ENCODE results near the gene METTL8. TPM values are rescaled to one million over a fixed set of nuclear protein-coding genes. Genes with fewer than 3 reads are reported as not detected.
"Not testable (repeated sequence)": the region's sequence is repeated elsewhere in the genome, so short reads cannot be mapped to it uniquely, and the experiment has no call there.

METTL8 gene
- polyA plus RNA-seq, 4 donors: 11.8 to 17.2 (median 15.4) TPM

DNA sequence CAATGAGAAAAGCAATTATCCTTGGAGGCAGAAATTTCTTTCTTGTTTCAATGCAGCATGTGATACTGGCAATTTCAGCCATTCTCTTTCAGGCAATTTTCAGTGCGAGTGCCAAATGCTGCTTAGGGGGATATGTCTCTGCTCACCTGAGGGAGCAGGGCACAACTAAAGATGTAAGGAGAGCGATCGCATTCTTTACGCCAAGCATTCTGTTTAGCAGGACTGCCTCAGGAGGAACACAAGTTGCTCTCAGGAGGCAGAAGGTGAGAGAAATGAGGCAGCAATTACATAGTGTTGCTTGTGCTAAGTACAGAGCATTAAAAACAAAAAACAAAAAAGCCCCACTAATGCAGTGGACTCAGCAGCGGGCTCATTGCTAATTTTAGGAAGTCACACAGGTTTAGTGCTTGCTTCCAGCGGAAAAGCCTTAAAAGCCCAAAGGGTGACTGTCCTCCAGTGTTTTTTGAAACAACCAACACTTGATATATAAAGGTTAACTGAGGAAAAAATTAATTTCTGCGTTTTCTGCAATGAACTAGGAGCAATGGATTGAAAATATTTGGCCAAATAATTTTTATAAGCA lies 116.9 kb downstream of the METTL8 start:
- no peak for DNase-seq (ENCODE audit: low read depth in 4 of 4, low spot score in 3 of 4)

DNA sequence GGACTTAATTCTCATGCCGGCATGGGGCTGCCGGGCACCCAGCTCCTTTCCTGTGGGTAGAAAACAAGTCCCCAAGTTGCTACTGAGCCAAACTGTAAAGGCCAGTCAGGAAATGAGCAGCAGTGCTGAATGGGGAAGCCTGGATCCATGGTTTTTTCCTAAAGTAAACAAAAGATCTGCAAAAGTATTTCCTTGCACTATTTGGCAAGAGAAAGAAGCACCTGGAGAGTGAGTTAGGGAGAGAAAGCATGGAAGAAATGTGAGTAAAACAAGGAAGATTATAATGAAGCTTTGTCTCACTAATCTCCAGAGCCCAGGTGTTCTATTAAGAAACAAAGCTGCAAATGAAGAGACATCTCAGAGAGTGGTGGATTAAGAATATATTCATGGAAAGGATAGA lies 117.6 kb downstream of the METTL8 start:
- DNase-seq (ENCODE audit: low read depth in 4 of 4, low spot score in 3 of 4): no peak

DNA sequence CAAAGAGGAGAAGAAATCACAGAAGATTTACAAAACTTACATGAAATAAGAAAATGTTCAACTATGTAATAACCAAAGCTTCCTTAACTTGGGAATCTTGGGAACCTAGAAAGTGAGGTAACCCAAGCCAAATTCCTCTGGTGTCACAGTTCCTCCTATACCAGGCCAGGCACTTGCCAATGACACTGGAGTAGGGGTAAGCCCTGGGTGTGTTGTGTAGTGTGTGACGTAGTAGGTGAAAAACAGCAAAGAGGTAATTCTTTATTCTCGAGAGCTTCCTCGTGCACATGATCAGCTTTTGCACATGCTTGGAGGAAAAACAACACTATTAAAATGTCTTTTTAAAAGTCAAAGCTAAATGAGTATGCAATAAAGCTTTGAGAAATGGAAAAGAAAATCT lies 118.0 kb downstream of the METTL8 start:
- DNase-seq (ENCODE audit: low read depth in 4 of 4, low spot score in 3 of 4): no peak

DNA sequence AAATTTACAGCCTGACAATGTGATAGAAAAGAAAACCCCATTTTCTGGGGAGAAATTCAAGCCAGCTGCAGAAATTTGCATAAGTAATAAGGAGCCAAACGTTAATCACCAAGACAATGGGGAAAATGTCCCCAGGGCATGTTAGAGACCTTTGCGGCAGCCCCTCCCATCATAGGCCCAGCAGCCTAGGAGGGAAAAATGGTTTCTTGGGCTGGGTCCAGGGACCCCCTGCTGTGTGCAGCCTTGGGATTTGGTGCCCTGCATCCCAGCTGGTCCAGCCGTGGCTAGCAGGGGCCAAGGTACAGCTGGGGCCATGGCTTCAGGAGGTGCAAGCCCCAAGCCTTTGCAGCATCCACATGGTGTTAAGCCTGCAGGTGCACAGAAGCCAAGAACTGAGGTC lies 121.6 kb downstream of the METTL8 start:
- DNase-seq (ENCODE audit: low read depth in 4 of 4, low spot score in 3 of 4): not testable (repeated sequence)

DNA sequence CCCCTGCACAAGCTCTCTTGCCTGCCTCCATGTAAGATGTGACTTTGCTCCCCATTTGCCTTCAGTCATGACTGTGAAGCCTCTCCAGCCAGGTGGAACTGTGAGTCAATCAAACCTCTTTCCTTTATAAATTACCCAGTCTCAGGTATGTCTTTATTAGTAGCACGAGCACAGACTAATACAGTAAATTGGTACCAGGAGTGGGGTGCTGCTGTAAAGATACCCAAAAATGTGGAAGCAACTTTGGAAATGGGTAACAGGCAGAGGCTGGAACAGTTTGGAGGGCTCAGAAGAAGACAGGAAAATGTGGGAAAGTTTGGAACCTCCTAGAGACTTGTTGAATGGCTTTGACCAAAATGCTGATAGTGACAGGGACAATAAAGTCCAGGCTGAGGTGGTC lies 122.2 kb downstream of the METTL8 start:
- DNase-seq (ENCODE audit: low read depth in 4 of 4, low spot score in 3 of 4): not testable (repeated sequence)

DNA sequence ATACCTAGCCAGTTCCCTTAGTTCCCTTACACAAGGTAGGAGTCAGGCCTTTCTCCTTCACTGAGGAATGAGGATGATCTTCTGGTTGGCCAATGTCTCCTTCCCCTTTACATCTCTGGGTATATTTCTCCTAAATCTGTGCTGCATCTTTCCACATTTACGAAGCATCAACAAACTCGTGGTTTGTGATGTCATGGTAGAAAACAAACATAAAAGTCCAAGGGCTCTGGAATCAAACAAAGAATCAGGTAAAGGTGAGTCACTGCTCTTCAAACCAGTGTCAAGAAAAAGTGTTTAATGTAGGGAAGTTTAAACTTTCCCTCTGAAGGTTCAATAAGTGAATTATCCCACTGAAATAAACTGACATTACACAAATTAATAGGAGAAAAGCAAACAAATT lies 122.9 kb downstream of the METTL8 start:
- no peak for DNase-seq (ENCODE audit: low read depth in 4 of 4, low spot score in 3 of 4)

DNA sequence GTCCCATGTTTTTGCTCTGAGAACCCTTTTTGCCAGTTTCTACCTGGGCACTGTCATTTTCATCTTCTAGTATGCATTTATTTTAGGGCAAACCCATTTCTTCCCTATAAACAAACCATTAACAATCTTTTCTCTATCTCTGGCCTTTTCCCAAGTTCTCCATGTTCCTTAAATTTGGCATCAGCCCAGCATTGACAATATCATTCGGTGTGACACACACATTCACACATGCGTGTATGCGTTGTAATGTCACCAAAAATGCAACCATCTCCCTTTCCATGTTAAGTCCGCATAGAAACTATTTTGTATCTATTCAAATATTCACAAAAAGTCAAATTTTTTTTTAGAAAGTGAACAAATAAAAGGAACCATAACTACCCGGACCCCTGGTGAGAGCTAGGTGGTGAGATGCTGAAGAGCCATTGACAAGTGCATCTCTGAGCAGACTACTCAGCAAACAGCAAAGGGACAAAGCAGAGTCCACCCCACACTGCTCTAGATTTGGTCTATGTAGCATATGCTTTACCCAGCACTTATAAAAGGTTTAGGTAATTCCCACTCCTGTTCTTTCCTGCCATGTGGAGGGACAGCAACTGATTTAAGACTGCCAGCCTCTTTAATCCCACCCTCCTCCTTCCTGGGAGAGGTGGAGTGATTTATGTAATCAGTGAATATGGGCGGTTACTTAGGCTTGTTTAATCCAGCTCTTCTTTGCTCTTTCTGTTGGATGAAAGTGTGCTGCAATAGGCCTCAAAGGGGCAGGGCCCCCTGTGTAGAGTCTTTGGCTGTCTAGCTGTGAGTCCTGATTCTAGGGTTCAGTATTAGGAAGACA lies 124.1 kb downstream of the METTL8 start:
- no peak for DNase-seq (ENCODE audit: low read depth in 4 of 4, low spot score in 3 of 4)

DNA sequence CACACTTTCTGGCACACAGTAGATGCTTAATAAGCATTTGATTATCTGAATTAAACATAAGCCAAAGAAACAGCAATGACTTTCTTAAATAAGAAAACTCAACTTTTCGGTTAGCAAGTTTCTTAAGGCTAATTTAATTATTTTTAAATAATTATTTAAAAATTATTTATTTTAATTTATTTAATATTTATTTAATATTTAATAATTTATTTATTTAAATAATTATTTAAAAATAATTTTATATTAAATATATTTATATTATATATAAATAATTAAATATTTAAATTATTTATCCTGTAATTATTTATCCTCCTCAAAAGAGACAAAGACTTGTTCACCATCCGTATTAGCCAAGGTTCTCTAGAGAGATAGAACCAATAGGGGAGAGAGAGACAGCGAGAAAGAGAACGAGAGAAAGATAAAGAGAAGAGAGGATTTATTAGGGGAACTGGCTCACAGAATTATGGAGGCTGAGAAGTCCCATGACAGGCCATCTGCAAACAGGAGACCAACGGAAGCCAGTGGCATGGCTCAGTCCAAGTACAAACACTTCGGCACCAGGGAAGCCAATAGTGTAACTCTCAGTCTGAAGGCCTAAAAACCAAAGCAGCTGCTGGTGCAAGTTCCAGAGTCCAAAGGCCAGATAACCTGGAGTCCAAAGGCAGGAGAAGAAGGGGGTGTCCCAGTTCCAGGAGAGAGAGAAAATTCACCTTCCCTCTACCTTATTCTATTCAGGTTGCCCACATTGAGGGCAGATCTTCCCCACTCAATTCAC lies 125.3 kb downstream of the METTL8 start:
- DNase-seq (ENCODE audit: low read depth in 4 of 4, low spot score in 3 of 4): no peak

DNA sequence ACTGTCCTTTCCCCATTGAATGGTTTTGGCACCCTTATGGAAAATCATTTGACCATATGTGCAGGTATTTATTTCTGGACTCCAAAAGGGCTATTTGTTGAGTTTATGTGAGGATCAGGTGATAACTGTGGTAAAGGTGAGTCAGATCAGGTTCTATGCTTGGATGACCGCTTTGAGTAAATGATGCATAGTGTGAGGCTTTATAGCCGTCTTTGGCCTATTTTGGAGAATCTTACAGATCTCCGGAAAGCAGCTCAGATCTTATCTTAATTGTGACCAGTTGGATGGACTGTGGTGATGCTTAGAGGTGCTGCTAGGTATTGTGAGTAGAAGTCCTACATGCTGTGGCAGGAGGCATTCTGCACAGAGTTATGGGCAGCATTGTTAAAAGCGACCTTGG lies 126.2 kb downstream of the METTL8 start:
- DNase-seq (ENCODE audit: low read depth in 4 of 4, low spot score in 3 of 4): no peak

DNA sequence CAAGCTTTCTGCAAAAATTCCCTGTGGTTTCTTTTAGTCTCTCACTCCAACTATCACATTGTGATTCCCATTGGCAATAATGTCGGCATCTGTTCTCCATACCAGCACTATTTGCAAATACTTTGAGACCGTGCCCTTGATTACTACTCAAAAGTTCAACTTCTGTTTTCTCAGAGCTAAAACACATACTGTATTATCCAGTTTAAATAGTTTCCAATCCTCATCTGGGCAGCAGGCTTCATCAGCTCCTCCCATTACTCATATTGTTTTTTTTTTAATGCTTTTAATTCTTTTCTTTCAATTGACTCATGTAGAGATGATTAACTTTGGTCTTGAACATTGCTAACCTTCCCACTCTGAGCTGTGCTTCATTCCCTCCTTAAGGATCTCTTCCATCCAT lies 135.8 kb downstream of the METTL8 start:
- no peak for DNase-seq (ENCODE audit: low read depth in 4 of 4, low spot score in 3 of 4)

DNA sequence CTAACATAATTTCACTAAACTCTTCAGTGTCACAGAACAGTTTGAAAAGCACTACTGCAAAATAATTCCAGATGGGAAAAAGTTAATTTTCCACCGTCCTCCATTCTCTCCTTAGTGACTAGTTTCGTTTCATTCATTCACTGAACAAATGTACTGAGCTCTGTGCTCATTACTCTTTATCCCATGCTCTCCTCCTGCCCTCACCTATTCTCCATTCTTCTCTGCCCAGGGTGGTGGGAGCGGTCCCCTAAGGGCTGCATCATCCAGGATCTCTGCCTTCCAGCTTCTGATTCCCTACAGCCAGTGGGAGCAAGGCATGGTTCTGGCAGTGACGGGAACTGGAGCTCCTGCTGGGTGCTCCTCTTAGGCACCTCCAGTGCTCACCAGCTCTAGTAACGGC lies 139.2 kb downstream of the METTL8 start:
- no peak for DNase-seq (ENCODE audit: low read depth in 4 of 4, low spot score in 3 of 4)

DNA sequence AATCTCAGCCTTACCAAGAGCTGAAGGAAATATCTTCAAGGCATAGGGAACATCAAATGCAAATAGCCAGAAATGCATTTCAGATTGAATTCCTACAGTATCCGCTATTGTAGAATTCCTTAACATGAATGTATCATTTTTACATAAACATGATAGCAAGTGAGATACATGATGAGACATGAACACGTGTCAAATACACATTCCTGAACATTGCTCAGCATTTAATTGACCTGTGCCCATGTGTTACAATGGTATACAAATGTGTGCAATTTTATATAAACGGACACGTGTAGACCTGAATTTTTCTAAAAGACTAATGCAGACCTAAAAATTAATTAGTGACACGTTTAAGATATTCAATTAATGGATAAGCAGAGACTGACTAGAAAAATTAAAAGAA lies 140.1 kb downstream of the METTL8 start:
- no peak for DNase-seq (ENCODE audit: low read depth in 4 of 4, low spot score in 3 of 4)

DNA sequence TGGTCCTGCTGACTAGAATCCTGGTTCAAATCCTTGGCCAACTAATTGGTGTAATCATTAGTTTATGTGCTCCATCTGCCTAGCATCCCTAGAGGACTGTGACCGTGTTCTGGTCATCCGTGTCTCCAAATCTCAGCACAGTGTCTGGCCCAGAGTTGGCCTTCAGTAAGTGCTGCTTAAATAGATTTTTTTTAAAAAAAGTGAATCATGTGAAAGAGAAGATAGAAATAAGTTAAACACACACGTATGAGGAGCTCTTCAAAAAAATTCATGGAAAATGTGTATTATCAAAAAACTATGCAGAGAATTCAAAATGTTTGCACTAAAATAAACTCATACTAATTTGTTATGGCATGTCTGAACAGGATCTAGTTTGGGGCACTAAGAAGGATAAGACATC lies 143.8 kb downstream of the METTL8 start:
- no peak for DNase-seq (ENCODE audit: low read depth in 4 of 4, low spot score in 3 of 4)

DNA sequence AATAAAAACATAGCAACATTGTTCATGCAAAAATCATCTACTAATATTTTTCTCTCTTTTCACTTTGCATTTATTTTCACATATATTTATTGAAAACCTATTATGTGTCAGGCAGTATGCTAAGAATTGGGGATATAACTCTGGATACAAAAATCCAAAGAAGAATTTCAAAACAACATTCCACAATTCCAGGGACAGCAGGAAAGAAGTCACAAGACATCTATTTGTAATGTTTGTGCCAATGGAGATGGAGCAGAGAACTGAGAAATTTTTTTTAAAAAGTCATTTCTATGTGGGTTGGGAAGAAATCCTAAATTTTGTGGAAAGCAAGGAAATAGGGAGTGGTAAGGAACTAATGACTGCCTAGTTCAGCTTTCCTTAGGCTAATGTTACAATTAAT lies 144.5 kb downstream of the METTL8 start:
- DNase-seq (ENCODE audit: low read depth in 4 of 4, low spot score in 3 of 4): no peak

DNA sequence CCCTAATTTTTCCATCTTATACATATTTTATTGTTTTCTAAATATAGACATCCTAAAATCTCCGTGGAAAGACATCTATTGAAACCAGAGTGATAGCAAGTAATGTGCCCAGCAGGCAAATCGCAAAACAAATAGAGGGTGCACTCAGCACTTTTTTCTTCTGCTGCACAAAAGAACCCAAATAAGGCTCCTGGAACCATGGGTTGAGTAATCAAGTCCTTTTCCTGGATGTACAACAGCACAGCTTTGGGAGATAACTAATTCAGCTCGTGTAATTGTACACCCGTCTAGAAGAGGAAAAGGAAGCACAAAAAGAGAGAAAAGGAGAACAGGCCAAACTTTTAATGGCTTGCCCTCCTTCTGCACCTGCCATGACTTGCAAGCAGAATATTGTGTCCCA lies 146.2 kb downstream of the METTL8 start:
- DNase-seq (ENCODE audit: low read depth in 4 of 4, low spot score in 3 of 4): no peak

DNA sequence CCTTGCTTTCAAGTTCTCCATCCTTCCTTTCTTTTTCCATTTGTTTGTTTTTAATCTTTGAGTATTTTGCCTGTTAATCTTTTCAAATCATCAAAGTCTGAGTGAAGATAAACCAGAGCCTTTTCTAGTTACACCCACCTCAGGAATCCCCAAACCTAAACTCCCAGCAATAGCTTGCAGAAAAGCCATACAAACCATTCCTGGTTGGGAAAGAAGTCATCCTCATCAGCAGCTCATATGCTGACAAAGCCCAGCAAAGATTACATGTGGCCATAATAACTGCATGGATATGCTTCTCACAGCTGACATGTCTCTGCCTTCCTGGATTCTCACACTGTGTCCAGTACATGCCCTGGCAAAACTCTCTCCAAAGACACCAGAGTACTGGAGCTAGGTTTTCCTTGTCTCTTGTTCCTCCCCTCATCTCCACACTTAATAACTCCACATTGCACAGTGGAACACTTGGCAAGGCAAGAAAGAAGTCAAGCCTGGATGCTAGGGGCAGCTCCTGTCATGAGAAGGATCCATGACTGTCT lies 146.7 kb downstream of the METTL8 start:
- no peak for DNase-seq (ENCODE audit: low read depth in 4 of 4, low spot score in 3 of 4)

DNA sequence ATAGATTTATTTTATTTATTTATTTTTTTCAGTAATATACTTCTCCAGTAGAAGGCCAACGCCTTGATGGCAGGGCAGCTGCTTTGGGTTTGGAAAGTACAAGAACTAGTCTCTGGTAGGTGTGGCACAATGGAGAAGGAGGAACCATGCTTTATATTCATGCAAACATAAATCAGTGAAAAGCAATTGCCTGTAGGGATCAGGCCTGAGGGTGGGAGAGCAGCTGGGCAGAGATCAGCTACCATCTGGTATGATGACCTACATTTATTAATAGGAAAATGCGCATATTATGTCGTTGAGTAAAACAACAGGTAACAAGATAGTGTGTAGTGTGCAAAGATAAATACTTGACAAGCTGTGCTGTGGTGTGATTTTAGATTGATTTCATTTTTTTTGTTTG lies 152.7 kb downstream of the METTL8 start:
- DNase-seq (ENCODE audit: low read depth in 4 of 4, low spot score in 3 of 4): no peak

DNA sequence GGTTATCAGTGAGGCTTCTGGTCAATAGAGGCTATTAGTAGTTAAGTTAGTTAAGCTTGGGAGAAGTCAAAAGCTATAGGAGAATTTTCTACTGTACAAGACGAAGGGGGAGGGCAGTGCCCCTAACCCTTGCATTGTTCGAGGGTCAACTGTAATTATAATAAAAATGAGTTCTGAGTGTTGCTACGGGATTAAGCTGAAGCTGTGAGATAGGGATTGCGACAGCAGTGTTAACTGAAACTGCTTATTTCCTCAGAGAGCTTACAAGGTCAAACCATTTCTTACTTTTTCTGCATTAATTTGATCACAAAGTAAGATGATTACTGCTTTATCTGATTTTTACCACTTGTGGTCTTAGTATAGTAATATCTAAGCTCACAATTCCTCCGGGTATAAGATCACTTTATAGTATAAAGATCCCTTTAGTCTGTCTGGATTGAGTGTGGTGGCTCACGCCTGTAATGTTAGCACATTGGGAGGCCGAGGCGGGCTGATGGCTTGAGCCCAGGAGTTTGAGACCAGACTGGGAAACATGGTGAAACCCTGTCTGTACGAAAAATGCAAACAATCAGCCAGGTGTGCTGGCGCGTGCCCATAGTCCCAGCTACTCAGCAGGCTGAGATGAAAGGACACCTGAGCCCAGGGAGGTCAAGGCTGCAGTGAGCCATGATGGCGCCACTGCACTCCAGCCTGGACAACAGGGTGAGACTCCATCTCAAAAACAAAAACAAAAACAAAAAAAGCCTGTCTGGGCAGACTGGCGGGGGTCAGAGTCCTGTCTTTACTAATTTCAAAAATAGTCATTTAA lies 153.6 kb downstream of the METTL8 start:
- no peak for DNase-seq (ENCODE audit: low read depth in 4 of 4, low spot score in 3 of 4)

DNA sequence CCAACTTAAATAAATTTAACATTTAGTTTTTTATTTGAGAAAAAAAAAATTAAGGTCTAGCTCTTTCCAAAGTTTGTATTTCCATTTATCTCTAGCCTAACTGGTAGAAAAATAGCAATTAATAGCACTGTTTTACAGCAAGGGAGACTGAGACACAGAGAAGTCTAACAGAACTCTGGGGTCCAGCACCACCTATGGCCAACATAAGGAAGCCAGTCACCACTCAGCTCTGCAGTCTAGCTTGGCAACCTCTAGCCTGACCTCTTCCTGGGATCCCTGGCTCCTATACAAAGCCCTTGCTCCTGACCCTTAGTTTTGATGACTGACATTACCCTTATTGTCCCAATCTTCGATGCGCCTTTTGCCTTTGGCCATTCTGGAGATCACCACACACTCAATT lies 159.0 kb downstream of the METTL8 start:
- DNase-seq (ENCODE audit: low read depth in 4 of 4, low spot score in 3 of 4): no peak

DNA sequence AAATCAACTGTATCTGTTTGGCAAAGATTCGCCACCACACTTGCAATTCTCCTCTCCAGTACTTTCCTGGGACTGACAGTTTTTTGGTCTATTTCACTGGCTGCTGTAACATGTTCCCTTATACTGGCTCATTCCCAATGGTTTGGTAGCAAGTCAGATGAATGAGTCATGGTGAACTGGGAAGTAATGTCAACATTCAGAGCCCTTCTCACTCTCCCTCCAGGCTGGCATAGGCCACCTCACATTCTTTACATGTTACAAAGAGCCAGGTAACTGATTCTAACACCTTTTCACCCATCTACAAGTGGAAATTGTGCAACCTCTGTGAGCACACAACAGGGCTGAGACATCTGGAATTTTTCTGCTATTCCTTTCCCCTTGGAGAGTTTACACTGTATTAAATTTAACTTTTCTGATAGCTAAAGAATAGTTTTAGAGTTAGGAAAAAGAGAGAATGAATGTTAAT lies 161.8 kb downstream of the METTL8 start:
- DNase-seq (ENCODE audit: low read depth in 4 of 4, low spot score in 3 of 4): no peak

DNA sequence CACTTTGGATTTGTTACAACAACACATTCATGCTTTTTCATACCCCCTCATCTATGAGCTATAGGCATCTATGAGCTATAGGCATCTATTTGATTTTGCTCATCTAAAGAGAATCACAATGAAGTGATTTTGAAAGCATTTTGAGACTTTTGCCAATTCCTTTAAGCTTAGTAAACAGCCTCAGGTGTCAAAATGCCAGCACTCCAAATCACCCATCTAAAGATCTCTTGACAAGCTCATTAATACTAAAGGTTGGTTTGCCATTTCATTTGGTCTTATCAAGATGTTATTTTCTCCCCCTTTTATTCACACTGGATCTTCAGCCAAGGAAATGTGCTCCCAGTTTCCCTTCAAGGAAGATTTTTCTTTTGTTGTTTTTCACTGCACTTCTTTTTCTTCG lies 162.4 kb downstream of the METTL8 start:
- DNase-seq (ENCODE audit: low read depth in 4 of 4, low spot score in 3 of 4): no peak
